Right renal cortex interstitium (tissue), 3 donors: ENCODE results near the gene DLGAP1. TPM values are rescaled to one million over a fixed set of nuclear protein-coding genes. Genes with fewer than 3 reads are reported as not detected.
"Not testable (repeated sequence)": the region's sequence is repeated elsewhere in the genome, so short reads cannot be mapped to it uniquely, and the experiment has no call there.

Source experiments
- DNase-seq, 3 donors: peaks; one replicate each; pipeline ENCODE4 v3.0.0-alpha.2; 2013; ENCODE audit warnings: low read depth in 3 of 3, low spot score in 2 of 3
- polyA plus RNA-seq, 3 donors: library from polyadenylated mRNA; unstranded; fragments of 120-200 nt; gene quantifications; one replicate each; pipeline ENCODE4 v1.2.1, GENCODE V29; 2013; ENCODE audit not compliant: insufficient read length in 3 of 3

The DLGAP1 gene
- polyA plus RNA-seq, 3 donors = 4.3 to 5.8 (median 4.8) TPM

GRCh38 chr18:4102901-4103300 is 352.2 kb downstream of the DLGAP1 start:
- DNase-seq = no peak

- no peak for DNase-seq
Observed at GRCh38 chr18:4101009-4101408, 354.1 kb downstream of the DLGAP1 start.

DNA sequence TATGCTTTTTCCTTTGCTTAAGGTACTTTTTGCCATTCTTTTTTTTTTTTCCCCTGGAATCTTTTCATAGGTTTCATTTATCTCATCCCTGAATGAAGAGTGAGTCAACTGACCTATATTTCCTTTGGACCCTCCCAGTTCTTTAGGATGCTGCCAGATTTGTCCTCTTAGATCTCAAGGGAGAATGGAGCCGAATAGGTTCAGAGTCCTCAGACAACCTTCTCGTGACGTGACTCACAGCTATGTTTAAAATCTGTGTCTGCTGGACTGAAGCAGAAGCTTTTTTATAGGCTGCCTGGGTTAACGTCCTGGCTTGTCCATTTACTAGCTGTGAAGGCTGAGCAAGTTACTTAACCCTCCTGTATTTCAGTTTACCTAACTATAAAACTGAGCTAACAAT is 358.6 kb downstream of the DLGAP1 start:
- no peak for DNase-seq

DNA sequence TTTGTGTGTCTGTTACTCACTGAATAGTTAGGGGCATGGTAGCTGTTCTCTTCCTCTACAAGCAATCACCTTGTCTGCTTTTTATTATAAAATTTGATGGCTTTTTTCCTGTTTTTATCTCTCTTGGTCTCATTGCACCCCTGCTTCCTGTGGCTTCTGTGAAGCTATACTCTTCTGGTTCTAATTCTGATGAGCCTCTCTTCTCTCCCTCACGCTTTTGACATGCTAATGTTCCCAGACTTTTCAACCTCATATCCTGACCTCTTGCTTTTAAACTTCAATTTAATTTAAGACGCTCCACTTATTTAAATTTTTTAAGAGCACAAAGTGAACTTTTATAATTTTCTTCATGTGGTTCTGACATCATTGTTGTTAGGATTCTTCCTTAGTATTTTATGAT is 361.4 kb downstream of the DLGAP1 start:
- no peak for DNase-seq

DNA sequence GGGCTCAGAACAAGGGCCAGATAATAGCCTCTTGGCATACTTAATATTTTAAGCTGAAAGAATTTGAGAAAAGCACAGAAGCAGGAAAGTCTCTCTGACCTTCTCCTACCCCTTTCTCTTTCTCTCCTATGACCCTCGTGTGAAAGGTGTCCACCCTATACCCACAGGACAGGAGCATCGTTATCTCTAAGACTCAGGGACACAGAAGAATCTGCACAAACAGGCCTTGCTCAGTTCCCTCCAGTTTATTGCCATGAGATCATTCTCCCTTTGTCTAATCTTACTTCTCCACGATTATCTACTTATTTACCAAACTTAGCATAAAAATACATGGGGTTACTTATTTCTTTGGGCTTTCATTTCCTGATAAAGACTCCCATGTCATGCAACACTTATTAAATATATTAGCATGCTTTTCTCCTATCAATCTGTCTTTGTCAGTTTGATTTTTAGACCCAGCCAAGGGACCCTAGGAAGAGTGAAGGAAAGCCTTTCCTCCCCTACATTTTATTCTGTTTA is 370.7 kb downstream of the DLGAP1 start:
- no peak for DNase-seq

GRCh38 chr18:4078246-4078645 is 376.9 kb downstream of the DLGAP1 start:
- DNase-seq = no peak

GRCh38 chr18:4077721-4078120 is 377.4 kb downstream of the DLGAP1 start:
- no peak for DNase-seq

- DNase-seq = no peak
Observed at GRCh38 chr18:4077204-4077603, 377.9 kb downstream of the DLGAP1 start.

DNA sequence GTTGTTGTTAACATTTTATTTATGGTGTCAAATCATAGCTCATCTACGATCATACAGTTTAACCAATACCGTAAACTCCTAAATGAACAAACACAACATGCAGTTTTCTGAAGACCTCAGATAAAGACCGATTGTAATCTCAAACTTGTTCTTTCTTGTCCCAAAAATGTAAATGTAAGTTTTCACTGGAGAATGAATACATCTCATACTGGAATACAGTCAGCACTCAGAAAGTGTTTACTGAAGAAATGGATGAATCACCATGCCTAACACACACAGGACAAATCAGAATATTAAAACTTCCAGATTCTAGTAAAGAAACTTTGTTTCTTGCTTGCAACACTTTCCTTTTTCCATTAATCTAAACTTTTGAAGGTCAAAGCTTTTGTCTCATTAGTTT is 380.5 kb downstream of the DLGAP1 start:
- no peak for DNase-seq

DNA sequence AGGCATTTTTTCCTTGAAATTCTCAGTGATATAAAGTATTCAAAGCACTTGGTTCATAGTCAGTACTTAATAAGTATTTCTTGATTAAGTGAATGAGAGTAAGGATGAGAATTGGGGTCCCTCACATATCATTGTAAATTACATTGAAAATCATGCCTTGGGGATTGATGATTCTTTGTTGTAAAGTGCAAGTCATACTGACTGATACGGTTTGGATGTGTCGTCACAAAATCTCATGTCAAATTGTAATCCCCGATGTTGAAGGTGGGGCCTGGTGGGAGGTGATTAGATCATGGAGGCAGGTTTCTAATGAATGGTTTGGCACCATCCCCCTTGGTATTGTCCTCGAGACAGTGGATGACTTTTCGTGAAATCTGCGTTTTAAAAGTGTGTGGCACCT is 385.9 kb downstream of the DLGAP1 start:
- DNase-seq = no peak

DNA sequence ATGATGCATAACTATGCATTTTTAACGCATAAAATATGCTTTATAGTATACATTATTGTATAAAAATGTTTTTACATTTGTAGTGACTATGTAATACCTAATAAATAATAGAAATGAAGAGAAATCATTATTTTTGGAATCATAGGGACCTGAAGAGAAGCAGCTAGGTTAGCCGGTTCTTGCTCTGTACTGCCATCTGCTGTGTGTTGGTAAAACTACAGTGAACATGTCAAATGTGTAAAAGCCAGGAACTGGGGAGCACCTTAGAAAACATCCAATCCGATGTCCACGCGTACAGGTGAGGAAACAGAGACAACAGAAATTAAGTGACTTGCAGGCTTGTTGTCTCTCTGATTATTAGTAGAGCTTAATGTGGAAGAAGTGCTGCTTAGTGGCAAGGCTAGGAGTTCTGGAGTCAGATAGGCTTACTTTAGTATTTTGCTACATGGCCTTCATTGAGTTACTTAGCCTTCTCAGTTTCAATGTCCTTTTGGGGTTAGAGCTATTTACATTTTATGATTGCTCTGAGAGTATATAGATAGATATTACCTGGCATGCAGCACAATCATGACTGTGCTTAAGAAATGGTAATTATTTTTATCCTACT is 386.5 kb downstream of the DLGAP1 start:
- DNase-seq = peak; percentile 21 to 30 (median 25)

- no peak for DNase-seq
Observed at GRCh38 chr18:4063545-4063944, 391.6 kb downstream of the DLGAP1 start.

- no peak for DNase-seq
Observed at GRCh38 chr18:4060427-4061281, 394.5 kb downstream of the DLGAP1 start.

DNA sequence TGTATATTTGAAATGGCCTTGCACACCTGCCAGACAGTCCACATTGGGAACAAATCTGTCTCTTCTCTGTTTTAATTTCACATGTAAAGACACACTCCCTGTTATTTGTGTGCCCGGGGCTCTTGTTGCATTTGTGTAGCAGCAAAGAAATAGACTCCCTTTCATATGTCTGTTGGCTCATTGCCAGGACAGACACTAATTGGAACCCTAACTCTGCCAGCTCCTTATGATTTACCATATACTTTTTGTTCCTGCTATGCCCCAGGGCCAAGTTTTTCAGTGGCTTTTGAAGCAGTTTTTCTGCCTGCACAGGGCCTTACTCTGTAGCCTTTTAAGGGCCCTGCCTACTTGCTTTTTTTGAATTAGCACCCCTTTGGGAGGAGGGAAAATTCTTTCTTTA is 396.9 kb downstream of the DLGAP1 start:
- no peak for DNase-seq

- DNase-seq = no peak
Observed at GRCh38 chr18:4040391-4041092, 414.6 kb downstream of the DLGAP1 start.

DNA sequence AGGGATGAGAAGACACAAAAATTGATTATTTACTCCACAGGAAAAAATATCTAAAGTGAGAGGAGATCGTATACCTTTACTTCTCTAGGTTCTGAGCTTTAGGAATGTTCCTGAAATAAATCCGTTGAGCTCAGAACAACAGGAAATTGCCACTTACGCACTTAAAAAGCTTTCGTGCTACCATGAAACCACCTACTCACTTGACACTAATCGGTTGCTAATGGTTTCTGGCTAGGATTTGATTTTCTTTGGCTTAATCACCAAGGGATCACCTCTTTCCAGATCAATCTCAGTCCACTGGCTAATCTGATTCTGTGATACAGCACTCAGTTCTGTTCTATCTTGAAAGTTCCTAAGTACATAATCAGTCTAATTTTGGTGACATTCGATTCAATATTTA is 419.6 kb downstream of the DLGAP1 start:
- no peak for DNase-seq

DNA sequence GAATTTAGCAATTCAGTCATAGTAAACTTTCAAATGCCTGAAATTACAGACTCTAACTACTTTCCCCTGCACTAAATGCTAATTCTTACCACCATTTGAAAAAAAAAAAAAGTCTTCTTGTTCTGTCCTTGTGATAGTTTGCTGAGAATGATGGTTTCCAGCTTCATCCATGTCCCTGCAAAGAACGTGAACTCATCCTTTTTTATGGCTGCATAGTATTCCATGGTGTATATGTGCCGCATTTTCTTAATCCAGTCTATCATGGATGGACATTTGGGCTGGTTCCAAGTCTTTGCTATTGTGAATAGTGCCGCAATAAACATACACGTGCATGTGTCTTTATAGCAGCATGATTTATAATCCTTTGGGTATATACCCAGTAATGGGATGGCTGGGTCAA is 420.3 kb downstream of the DLGAP1 start:
- not testable (repeated sequence) for DNase-seq

GRCh38 chr18:4026542-4026941 is 428.6 kb downstream of the DLGAP1 start:
- no peak for DNase-seq

GRCh38 chr18:4024702-4025101 is 430.4 kb downstream of the DLGAP1 start:
- DNase-seq = no peak

DNA sequence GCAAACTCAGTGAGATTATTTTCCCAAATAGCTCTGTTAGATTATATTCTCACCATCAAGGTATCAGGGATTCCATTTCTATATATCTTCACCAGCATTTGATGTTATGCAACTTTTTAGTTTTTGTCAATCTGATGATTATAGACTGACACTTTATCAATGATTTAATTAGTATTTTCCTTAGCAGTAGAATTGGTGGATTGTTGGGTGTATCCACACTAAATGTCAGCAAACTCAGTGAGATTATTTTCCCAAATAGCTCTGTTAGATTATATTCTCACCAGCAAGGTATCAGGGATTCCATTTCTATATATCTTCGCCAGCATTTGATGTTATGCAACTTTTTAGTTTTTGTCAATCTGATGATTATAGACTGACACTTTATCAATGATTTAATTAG is 432.4 kb downstream of the DLGAP1 start:
- not testable (repeated sequence) for DNase-seq

DNA sequence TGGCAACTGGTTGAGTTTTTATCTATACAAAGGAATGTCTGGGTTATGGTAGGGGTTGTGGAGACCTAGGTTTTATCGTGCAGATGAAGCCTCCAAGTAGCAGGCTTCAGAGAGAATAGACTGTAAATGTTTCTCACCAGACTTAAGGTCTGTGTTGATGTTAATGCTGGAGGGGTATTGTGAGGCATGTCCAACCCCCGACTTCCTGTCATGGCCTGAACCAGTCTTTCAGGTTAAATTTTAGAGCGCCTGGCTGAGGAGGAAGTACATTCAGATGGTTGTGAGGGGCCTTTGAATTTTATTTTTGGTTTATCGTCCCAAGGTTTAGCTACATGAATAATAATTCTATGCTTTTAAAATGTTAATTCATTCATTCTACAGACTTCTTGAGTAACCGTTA is 435.1 kb downstream of the DLGAP1 start:
- no peak for DNase-seq
